Dedifferentiated amniotic fluid mesenchymal stem cell (primary cell): ENCODE measurements around the gene CARD16.
"Not testable (repeated sequence)": the region's sequence is repeated elsewhere in the genome, so short reads cannot be mapped to it uniquely, and the experiment has no call there.

ENCODE experiments used
- DNase-seq: peaks from one replicate; pipeline ENCODE4 v3.0.0-alpha.2; 2016; ENCODE audit errors: extremely low spot score

Gene CARD16

DNA sequence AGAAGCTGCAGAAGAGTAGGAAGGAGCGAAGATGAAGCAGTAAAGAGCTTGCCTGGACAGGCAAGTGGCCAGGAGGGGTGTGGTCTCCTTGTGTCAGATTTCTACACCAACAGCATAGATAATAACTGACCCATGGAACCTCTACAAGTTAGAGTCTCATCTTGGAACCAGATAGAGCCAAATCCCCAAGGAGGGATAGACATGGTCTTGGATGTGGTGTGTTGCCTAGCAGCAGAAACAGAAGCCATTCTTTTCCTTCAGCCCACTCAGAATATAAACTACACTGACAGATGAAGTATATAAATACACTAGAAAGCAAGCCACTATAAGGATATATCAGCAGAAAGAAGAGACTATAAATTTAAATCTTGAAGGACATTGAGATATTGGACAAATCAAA, 4.3 kb upstream of the CARD16 start:
- no peak for DNase-seq

GRCh38 chr11:105046898-105047579, 1.9 kb upstream of the CARD16 start:
- DNase-seq: peak; percentile 98

DNA sequence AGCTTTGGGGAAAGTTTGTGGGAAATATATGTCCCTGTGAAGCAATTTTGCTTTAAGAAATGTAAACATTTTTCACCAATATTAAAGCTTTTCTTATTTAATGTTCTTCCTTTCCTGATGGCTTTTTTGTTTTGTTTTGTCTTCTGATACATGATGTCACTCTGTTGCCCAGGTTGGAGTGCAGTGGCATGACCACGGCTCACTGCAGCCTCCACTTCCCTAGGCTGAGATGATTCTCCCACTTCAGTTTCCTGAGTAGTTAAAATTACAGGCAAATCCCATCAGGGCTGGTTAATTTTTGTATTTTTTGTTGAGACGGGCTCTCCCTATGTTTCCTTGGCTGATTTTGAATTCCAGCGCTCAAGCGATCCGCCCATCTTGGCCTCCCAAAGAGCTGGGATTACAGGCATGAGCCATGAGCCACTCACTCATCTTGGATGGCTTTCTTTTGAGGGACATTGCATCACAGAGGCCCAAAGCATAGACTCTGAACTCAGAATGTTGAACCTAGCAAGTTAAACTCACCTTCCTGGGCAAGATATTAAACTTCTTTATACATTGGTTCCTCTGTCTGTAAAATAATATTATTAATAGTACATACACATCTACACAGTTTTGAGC, 651 bp upstream of the CARD16 start:
- DNase-seq: no peak

GRCh38 chr11:105042178-105042577, 3.0 kb downstream of the CARD16 start:
- DNase-seq: no peak

DNA sequence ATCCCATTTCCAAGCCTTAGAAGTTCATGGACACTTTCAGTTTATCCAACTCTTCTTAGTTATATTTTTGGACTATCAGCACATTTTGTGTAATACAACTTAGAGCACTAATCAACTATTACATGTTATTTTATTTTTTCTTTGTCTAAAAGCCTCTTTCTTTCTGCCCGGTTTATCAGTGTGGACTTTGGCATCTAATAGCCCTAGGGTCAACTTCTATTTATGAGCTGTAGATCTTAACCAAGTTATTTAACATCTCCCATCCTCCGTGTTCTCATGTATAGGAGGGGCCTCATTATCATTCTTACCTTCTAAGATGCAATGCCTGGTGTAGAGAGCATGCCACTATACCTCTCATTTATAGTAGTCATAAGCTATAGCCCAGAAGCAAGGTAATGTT, 4.4 kb downstream of the CARD16 start:
- no peak for DNase-seq

- DNase-seq: peak; percentile 71
Measured at GRCh38 chr11:105034813-105035620, 10.1 kb downstream of the CARD16 start, which contains the start of gene CASP1. Gene CASP1, minus strand, starts transcription at chr11:105035144. Its CDS starts 31 bp downstream, at chr11:105035113.

DNA sequence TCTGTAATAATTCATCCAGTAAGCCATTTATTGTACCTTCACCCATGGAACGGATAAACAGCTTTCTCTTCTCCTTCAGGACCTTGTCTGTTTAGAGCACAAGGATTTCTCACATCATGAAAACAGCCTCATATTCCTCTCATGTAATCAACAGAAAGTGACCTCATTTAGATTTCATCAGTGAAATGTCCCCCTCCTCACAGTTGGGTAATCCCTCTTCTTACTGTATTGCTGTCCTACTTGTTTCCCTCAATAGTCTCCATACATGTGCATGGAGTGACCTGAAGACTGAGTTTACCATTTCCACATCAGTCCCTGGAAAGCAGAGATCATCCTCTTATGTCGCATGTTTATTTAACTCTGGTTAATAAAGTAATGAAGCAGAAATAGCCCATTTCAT, 10.7 kb downstream of the CARD16 start:
- DNase-seq: not testable (repeated sequence)

DNA sequence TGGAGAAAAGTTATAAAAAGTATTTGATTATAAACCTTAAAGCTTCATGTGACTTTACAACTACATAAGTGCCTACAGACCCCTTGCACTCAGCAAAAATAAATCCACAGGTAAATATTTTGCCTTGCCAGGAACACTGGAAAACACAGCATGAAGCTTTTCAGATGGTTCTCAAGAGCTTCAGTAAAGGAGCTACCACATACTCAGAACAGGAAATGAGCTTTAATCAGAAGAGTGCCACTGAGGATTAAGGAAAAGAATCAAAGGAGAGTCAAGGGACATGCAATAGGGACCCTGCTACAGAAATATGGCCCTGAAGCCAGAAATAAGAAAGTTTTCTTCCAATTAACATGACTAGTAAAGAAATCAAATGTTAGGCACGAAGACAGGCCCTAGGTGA, 11.4 kb downstream of the CARD16 start:
- no peak for DNase-seq

- DNase-seq: no peak
Measured at GRCh38 chr11:105033343-105033742, 11.8 kb downstream of the CARD16 start.

DNA sequence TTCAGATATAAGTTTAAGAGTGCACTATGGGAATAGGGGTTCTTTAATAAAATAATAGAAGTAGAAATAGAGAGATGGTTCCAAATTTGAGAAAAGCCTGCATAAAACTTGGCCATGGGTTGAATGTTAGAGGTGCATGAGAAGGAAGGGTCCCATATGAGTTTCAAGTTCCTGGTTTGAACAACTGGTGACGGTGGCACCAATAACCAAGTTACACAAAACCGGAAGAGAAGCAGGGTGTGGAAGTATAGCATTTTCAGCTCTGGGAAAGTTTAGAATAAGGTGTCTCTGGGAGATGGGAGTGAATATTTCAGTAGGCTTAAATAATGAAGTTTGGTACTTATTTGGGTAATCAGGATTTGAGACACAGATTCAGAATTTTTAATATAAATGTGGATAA, 12.6 kb downstream of the CARD16 start:
- no peak for DNase-seq

GRCh38 chr11:105027678-105028077, 17.5 kb downstream of the CARD16 start:
- DNase-seq: no peak

- no peak for DNase-seq
Measured at GRCh38 chr11:105024394-105024793, 20.7 kb downstream of the CARD16 start.

- DNase-seq: peak; percentile 39
Measured at GRCh38 chr11:105023003-105023402, 22.1 kb downstream of the CARD16 start, which contains the start of gene CASP5. Gene CASP5, minus strand, starts transcription at chr11:105023168. Its CDS starts 32 bp downstream, at chr11:105023136.

DNA sequence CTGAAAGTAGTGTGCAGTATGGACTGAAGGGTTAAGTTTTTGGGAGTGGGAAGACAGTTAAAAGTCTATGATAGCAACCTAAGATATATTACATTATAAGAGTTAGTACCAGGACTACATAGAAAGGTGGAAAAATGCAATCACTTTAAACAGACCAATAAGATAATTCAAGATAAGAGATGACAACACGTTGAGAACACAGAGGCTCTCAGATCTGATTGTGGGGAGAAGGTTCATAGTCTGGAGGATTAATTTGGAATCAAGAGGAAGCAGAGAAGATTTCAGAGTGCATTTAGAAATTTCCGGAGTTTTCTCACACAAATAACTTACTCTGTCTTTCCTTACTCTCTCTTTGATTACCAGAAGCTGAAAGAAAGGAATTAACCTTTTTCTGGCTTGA, 22.6 kb downstream of the CARD16 start:
- DNase-seq: no peak

- no peak for DNase-seq
Measured at GRCh38 chr11:105007463-105007862, 37.7 kb downstream of the CARD16 start.

- DNase-seq: no peak
Measured at GRCh38 chr11:105005451-105005845, 39.7 kb downstream of the CARD16 start.

DNA sequence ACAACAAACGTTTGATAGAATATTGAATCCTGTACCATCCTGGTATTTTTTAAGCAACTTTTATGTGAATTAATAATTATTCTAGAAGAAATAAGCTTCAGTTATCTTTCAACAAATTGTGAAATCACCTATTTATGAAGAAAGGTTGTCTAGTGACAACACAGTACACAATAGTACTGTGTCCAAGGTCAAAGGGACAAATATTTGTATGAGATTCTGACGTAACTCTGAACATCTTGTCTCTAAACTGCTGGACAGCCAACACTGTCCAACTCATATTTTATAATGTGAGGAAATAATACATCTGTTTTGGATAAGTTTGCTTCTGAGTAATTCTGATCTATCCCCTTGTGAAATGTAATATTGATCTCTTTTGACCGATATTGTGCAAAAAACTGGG, 41.1 kb downstream of the CARD16 start:
- DNase-seq: no peak

- DNase-seq: no peak
Measured at GRCh38 chr11:105003151-105003550, 42.0 kb downstream of the CARD16 start.

DNA sequence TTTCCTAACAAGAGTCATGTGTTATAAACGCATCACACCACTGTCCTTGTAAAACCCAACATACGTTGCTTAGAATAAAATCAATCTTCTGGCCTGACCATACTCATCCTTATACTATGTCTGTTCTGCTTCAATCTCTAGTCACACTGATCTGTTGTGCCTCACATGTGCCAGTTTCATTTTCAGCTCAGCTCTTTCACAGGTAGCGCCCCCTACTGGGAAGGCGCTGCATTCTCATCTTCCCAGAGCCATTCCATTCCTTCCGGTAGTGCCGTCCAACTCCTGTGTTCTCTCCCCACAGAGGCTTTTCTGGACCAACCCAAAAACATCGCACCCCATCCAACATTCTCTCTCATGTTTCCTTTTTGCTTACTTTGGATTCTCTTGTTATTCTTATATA, 44.3 kb downstream of the CARD16 start:
- DNase-seq: no peak

DNA sequence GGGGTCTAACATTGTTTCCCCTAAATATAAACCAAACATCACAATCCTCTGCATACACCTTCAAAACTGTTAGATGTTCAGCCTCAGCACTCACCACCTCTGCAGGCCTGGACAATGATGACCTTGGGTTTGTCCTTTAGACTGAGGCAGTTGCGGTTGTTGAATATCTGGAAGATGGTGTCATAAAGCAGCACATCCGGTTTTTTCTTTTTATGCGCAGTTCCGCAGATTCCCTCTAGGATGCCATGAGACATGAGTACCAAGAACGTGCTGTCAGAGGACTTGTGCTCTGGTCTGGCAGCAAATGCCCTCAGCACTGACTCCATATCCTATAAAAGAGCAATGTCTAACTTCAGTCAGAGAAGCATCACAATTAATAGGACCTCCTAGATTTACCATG, 45.0 kb downstream of the CARD16 start:
- DNase-seq: no peak

GRCh38 chr11:104999721-105000120, 45.4 kb downstream of the CARD16 start:
- DNase-seq: no peak

GRCh38 chr11:104997288-104997687, 47.8 kb downstream of the CARD16 start:
- no peak for DNase-seq

DNA sequence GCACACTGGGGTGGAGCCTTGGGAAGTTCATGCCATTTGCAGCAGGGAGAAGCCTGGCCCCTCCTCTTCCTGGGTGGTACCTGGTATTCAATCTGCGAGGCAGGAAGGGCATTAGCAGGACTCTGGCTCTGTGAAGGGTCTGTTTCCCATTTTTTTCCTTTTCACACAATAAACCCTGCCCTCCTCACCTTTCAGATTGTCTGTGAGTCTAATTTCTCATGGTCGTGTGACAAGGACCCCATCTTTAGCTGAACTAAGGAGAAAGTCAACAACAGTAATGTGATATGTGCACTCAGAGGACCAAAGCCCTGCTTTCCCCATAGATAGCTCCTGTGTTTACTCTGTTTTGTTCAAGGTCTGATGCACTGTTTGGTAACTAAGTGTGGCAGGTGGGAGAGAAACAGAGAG, 50.1 kb downstream of the CARD16 start:
- no peak for DNase-seq
